H1 (cell line): ENCODE data around the gene RNF220. TPM values are rescaled to one million over a fixed set of nuclear protein-coding genes. Genes with fewer than 3 reads are reported as not detected.

Experiments used
- CTCF ChIA-PET: fragments of 300-600 bp; sonication (Branson Sonifier 250); formaldehyde crosslinking; loops from one replicate; lab custom pipeline; 2021; ENCODE audit not compliant: partially characterized antibody; lab: Charles Lee
- POLR2A ChIA-PET: fragments of 300-600 bp; sonication (Branson Sonifier 250); formaldehyde crosslinking; loops from one replicate; lab custom pipeline; 2021; ENCODE audit warnings: inconsistent platforms; ENCODE audit not compliant: partially characterized antibody; lab: Charles Lee
- DNase-seq, 2 experiments: peaks; one replicate each; pipeline versions ENCODE4 v3.0.0 to v3.0.0-alpha.2; 2010 to 2022; ENCODE audit warnings: low spot score in 2 of 2, low read depth in 1 of 2, mixed read lengths in 1 of 2
- FAIRE-seq: peaks from 2 replicates; lab custom pipeline; 2011; peaks lifted over from hg19 to GRCh38; lab: Jason Lieb, UNC
- H2AFZ ChIP-seq: 2 replicates; pipeline ENCODE4 v1.8.1; 2012; ENCODE audit warnings: low read length, inconsistent platforms
- H2AK5ac ChIP-seq: 2 replicates; pipeline ENCODE4 v1.6.1; 2013; ENCODE audit warnings: low read depth, low read length
- H2BK120ac ChIP-seq: replicated peaks from 2 replicates; pipeline ENCODE3; 2013; ENCODE audit warnings: low read depth, low read length, inconsistent platforms
- H2BK12ac ChIP-seq: 2 replicates; pipeline ENCODE4 v1.6.1; 2013; ENCODE audit warnings: low read depth, low read length
- H2BK15ac ChIP-seq: 2 replicates; pipeline ENCODE4 v1.6.1; 2013; ENCODE audit warnings: low read length
- H2BK20ac ChIP-seq: 2 replicates; pipeline ENCODE4 v1.6.1; 2013; ENCODE audit warnings: low read length
- H2BK5ac ChIP-seq: 2 replicates; pipeline ENCODE4 v1.6.1; 2013; ENCODE audit warnings: low read depth, low read length
- H3K14ac ChIP-seq: 2 replicates; pipeline ENCODE4 v1.6.1; 2013; ENCODE audit warnings: inconsistent platforms; ENCODE audit not compliant: insufficient read length
- H3K18ac ChIP-seq: 2 replicates; pipeline ENCODE4 v1.6.1; 2013; ENCODE audit warnings: low read length; ENCODE audit errors: extremely low read depth
- H3K23ac ChIP-seq: 2 replicates; pipeline ENCODE4 v1.6.1; 2013; ENCODE audit warnings: inconsistent platforms; ENCODE audit not compliant: insufficient read length
- H3K23me2 ChIP-seq: 2 replicates; pipeline ENCODE4 v1.6.1; 2013; ENCODE audit warnings: low read depth, low read length
- H3K27ac ChIP-seq: 2 replicates; pipeline ENCODE4 v1.6.1; 2011; ENCODE audit warnings: low read depth, low read length, inconsistent platforms
- H3K27me3 ChIP-seq, 4 experiments: replicated peaks in 1 of 4; 1 replicate in 1 of 4; 2 replicates in 3 of 4; pipeline versions ENCODE4 v1.6.1 to v1.8.1; 2011 to 2013; ENCODE audit warnings: low read length in 3 of 4, mild to moderate bottlenecking in 3 of 4, inconsistent platforms in 2 of 4, mixed read lengths in 2 of 4, moderate library complexity in 1 of 4; ENCODE audit not compliant: control insufficient read depth in 3 of 4, insufficient read depth in 3 of 4; ENCODE audit errors: extremely low read depth in 1 of 4
- H3K36me3 ChIP-seq, 4 experiments: 2 replicates each; pipeline versions ENCODE4 v1.6.1 to v1.8.1; 2011 to 2013; ENCODE audit warnings: mild to moderate bottlenecking in 4 of 4, low read length in 3 of 4, moderate library complexity in 2 of 4, control low read depth in 1 of 4, inconsistent platforms in 1 of 4; ENCODE audit not compliant: insufficient read depth in 4 of 4, control insufficient read depth in 2 of 4
- H3K4ac ChIP-seq: replicated peaks from 2 replicates; pipeline ENCODE3; 2013; ENCODE audit warnings: low read length, low read depth, mixed read lengths, inconsistent platforms; ENCODE audit not compliant: insufficient read length
- H3K4me1 ChIP-seq, 4 experiments: replicated peaks in 1 of 4; 1 replicate in 1 of 4; 2 replicates in 3 of 4; pipeline versions ENCODE4 v1.6.1 to v1.8.1; 2011 to 2013; ENCODE audit warnings: low read length in 3 of 4, inconsistent platforms in 2 of 4, mixed read lengths in 1 of 4; ENCODE audit not compliant: insufficient read depth in 4 of 4, control insufficient read depth in 3 of 4
- H3K4me2 ChIP-seq, 2 experiments: 2 replicates each; pipeline versions ENCODE4 v1.6.1 to v1.8.1; 2011 to 2013; ENCODE audit warnings: low read depth in 2 of 2, low read length in 2 of 2, control low read depth in 1 of 2, inconsistent platforms in 1 of 2, mild to moderate bottlenecking in 1 of 2; ENCODE audit not compliant: insufficient read depth in 1 of 2
- H3K4me3 ChIP-seq, 4 experiments: fragments of 200-600, 300-600 bp in 1 of 4; sonication (generic), shearing (Covaris generic), sonication (Bioruptor Twin) in 1 of 4; 2 replicates each; pipeline versions ENCODE4 v1.5.1 to v1.8.1; 2011 to 2016; ENCODE audit warnings: low read length in 4 of 4, low read depth in 3 of 4, control low read depth in 2 of 4, inconsistent platforms in 2 of 4, mild to moderate bottlenecking in 2 of 4, mixed read lengths in 1 of 4, moderate library complexity in 1 of 4; ENCODE audit not compliant: insufficient read depth in 2 of 4; ENCODE audit errors: extremely low read depth in 1 of 4
- H3K56ac ChIP-seq: replicated peaks from 2 replicates; pipeline ENCODE3; 2013; ENCODE audit warnings: low read depth, mild to moderate bottlenecking, mixed read lengths, low read length, inconsistent platforms; ENCODE audit not compliant: insufficient read length
- H3K79me1 ChIP-seq: 2 replicates; pipeline ENCODE4 v1.6.1; 2013; ENCODE audit warnings: low read depth, low read length, control low read depth
- H3K79me2 ChIP-seq, 2 experiments: 2 replicates each; pipeline versions ENCODE4 v1.6.1 to v1.8.1; 2012 to 2013; ENCODE audit warnings: low read length in 2 of 2, mild to moderate bottlenecking in 2 of 2, inconsistent platforms in 1 of 2; ENCODE audit not compliant: insufficient read depth in 2 of 2, control insufficient read depth in 1 of 2
- H3K9ac ChIP-seq, 4 experiments: replicated peaks in 1 of 4; 1 replicate in 1 of 4; 2 replicates in 3 of 4; pipeline versions ENCODE4 v1.6.1 to v1.8.1; 2011 to 2013; ENCODE audit warnings: low read depth in 3 of 4, low read length in 3 of 4, control low read depth in 2 of 4, mild to moderate bottlenecking in 2 of 4, moderate library complexity in 2 of 4, inconsistent platforms in 1 of 4; ENCODE audit errors: extremely low read depth in 1 of 4
- H3K9me3 ChIP-seq, 2 experiments: 2 replicates each; pipeline versions ENCODE4 v1.6.1 to v1.8.1; 2012 to 2013; ENCODE audit warnings: mild to moderate bottlenecking in 2 of 2, moderate library complexity in 2 of 2, control low read depth in 1 of 2, inconsistent platforms in 1 of 2, low read depth in 1 of 2, low read length in 1 of 2, mixed read lengths in 1 of 2; ENCODE audit not compliant: insufficient read depth in 2 of 2
- H4K20me1 ChIP-seq, 2 experiments: replicated peaks in 1 of 2; 2 replicates each; pipeline versions ENCODE3 to v1.8.1; 2011 to 2013; ENCODE audit warnings: inconsistent platforms in 2 of 2, low read length in 2 of 2, mild to moderate bottlenecking in 1 of 2; ENCODE audit not compliant: insufficient read depth in 2 of 2, control insufficient read depth in 1 of 2
- H4K5ac ChIP-seq: 2 replicates; pipeline ENCODE4 v1.6.1; 2013; ENCODE audit warnings: low read length, low read depth, mixed read lengths, inconsistent platforms; ENCODE audit not compliant: insufficient read length
- H4K8ac ChIP-seq: 2 replicates; pipeline ENCODE4 v1.8.0; 2013; ENCODE audit warnings: mild to moderate bottlenecking, moderate library complexity, low read length, inconsistent platforms; ENCODE audit not compliant: insufficient read depth; ENCODE audit errors: extremely low read depth
- H4K91ac ChIP-seq: replicated peaks from 2 replicates; pipeline ENCODE3; 2013; ENCODE audit warnings: low read length, mixed read lengths, inconsistent platforms; ENCODE audit not compliant: insufficient read length
- BCL11A ChIP-seq, 2 experiments: IDR thresholded peaks; one replicate each; pipeline ENCODE4 v1.6.1; 2011; ENCODE audit warnings: low read depth in 2 of 2, low read length in 2 of 2, mild to moderate bottlenecking in 2 of 2
- GABPA ChIP-seq: IDR thresholded peaks from 2 replicates; pipeline ENCODE4 v1.6.1; 2011; ENCODE audit warnings: mild to moderate bottlenecking, low read length, moderate library complexity, borderline replicate concordance; ENCODE audit not compliant: insufficient read depth
- NANOG ChIP-seq: IDR thresholded peaks from 2 replicates; pipeline ENCODE4 v1.6.1; 2011; ENCODE audit warnings: low read length, low read depth, mild to moderate bottlenecking, inconsistent platforms; ENCODE audit not compliant: insufficient read depth, poor library complexity, severe bottlenecking
- WGBS, 2 experiments: shearing (Covaris generic) in 1 of 2; methylation state at CpG; one replicate each; pipeline versions ENCODE4 v1.1.6 to v1.1.7; 2013 to 2015; ENCODE audit warnings: low lambda C conversion rate in 2 of 2, mixed read lengths in 2 of 2, inconsistent platforms in 1 of 2, low coverage in 1 of 2, missing lambda C conversion rate in 1 of 2; ENCODE audit not compliant: insufficient replicate concordance in 2 of 2, insufficient coverage in 1 of 2, insufficient read length in 1 of 2; ENCODE audit errors: extremely low coverage in 1 of 2, missing lambda C conversion rate in 1 of 2; 5-methylcytosine and 5-hydroxymethylcytosine counted together
- polyA plus RNA-seq, 7 experiments: library from polyadenylated mRNA; depleted of rRNA in 3 of 7; stranded (reverse) in 5 of 7; unstranded in 2 of 7; fragments of >200 nt in 5 of 7; fragments of 200-250 nt in 2 of 7; gene quantifications; 1 replicate in 5 of 7; 2 replicates in 1 of 7; 4 replicates in 1 of 7; pipeline versions ENCODE4 v1.2.1 to v1.2.3, GENCODE V29; 2011 to 2013; ENCODE audit warnings: missing spikeins in 2 of 7, mixed read lengths in 2 of 7
- total RNA-seq: library from RNA; stranded (reverse); fragmentation: NEBNext Ultra II Directional; extraction: Animal tissue kit (Norgen Biotek cat#: 25700); gene quantifications from 2 replicates; pipeline ENCODE4 v1.2.1, GENCODE V29; 2021
- TF ChIP-seq, protein P1 (sequence below): IDR thresholded peaks from 2 replicates; pipeline ENCODE4 v1.6.1; 2011; ENCODE audit warnings: low read depth, mild to moderate bottlenecking, low read length; ENCODE audit not compliant: insufficient read depth

Gene RNF220
- total and polyA plus RNA-seq, 2 of the 8 experiments (the other 6 are each of a cell fraction or from before 2014, with no cell fraction given), result 123 to 160 TPM

DNA sequence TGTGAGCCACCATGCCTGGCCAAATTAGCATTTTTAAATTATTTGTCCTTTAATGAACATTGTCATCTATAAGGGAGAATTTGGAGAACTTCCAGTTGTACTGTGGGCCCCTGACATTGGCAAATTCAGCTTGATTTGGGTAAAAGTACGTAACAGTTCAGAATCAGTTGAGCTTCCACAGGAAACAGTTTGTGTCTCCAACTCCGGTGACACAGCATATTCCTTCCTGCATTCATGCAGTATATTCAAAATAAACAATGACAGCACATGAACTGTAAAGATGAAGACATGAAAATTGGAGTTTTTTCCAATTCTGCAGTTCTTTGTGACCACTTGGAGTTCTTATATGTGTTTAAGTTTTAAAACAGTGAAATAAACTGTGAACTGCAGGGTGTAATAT lies 28.2 kb downstream of the RNF220 start:
- POLR2A ChIA-PET, result no interaction called here
- no peak overlapping the region for H3K18ac ChIP-seq
- no peak overlapping the region for H3K9ac ChIP-seq
- no peak overlapping the region for H4K5ac ChIP-seq
- no peaks in the 10 kb centered on the region; a peak in 1 of 8 replicates for H3K36me3 ChIP-seq
- CTCF ChIA-PET, result interaction anchor here (1.3 kb wide), 1 partner anchor 66 kb away, joined by 3 read pairs; no protein-coding TSS in a partner anchor
- H2BK12ac ChIP-seq, result no peak overlapping the region
- H3K4me2 ChIP-seq, result no peak overlapping the region
- no peaks in the 10 kb centered on the region for H4K20me1 ChIP-seq
- peaks cover 0 to 13% (median 6%) of the 10 kb centered on the region in 4 experiments; a peak in 4 of 7 replicates for H3K4me1 ChIP-seq
- H2AFZ ChIP-seq, result no peak overlapping the region
- no peak overlapping the region for H2BK5ac ChIP-seq
- WGBS, 2 experiments, result 96% methylated on average over 2 of the region's 2 CpGs; no CpG with 5 or more reads in 1 of the 2 experiments
- H3K79me2 ChIP-seq, result peaks cover 0 to 24% of the 10 kb centered on the region in 2 experiments; a peak in 3 of 4 replicates
- no peak overlapping the region for H3K23ac ChIP-seq
- H3K27me3 ChIP-seq, result no peaks in the 10 kb centered on the region
- no peaks in the 10 kb centered on the region; a peak in 1 of 4 replicates for H3K9me3 ChIP-seq
- H3K27ac ChIP-seq, result no peak overlapping the region
- no peak overlapping the region for H3K4ac ChIP-seq
- no peak overlapping the region for H4K91ac ChIP-seq
- H4K8ac ChIP-seq, result no peak overlapping the region
- no peak overlapping the region for H3K14ac ChIP-seq
- no peak for DNase-seq
- H3K23me2 ChIP-seq, result no peaks in the 10 kb centered on the region
- H3K79me1 ChIP-seq, result no peaks in the 10 kb centered on the region; the same call in 1 of the 2 replicates
- no peak overlapping the region for H2BK15ac ChIP-seq
- H2BK20ac ChIP-seq, result no peak overlapping the region
- H2BK120ac ChIP-seq, result no peak overlapping the region
- H3K56ac ChIP-seq, result no peak overlapping the region
- H2AK5ac ChIP-seq, result no peak overlapping the region
- FAIRE-seq, result no peak
- H3K4me3 ChIP-seq, result no peak overlapping the region
- TF ChIP-seq BCL11A (IDR thresholded peaks at IDR 0.05; ENCODE audit: low read depth in 2 of 2, low read length in 2 of 2), result no peak
- TF ChIP-seq GABPA, result no peak
- TF ChIP-seq, protein P1, sequence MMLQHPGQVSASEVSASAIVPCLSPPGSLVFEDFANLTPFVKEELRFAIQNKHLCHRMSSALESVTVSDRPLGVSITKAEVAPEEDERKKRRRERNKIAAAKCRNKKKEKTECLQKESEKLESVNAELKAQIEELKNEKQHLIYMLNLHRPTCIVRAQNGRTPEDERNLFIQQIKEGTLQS, result no peak
- TF ChIP-seq NANOG, result no peak
